GM12878 (cell line): Measurements from ENCODE around the gene BEX3.

Source experiments
- CEBPB ChIP-seq, 2 experiments: fragments of 150-350 bp in 1 of 2; IDR thresholded peaks; 2 replicates each; pipeline ENCODE4 v1.6.1; 2012 to 2014; ENCODE audit warnings: low read depth in 2 of 2, low read length in 2 of 2, borderline replicate concordance in 1 of 2, inconsistent platforms in 1 of 2
- CHD1 ChIP-seq: IDR thresholded peaks from 2 replicates; pipeline ENCODE4 v1.6.1; 2012; ENCODE audit warnings: low read depth, low read length, improper control_type of control experiment
- CTCF ChIP-seq, 3 experiments: IDR thresholded peaks in 2 of 3; conservative IDR thresholded peaks in 1 of 3; 2 replicates each; pipeline ENCODE4 v1.5.1; 2011; ENCODE audit warnings: low read depth in 3 of 3, low read length in 3 of 3, mild to moderate bottlenecking in 3 of 3, control low read depth in 2 of 3, moderate library complexity in 2 of 3, inconsistent platforms in 1 of 3, mixed read lengths in 1 of 3; ENCODE audit not compliant: control insufficient read depth in 2 of 3, insufficient read depth in 1 of 3; ENCODE audit errors: extremely low read depth in 1 of 3
- EGR1 ChIP-seq, 2 experiments: IDR thresholded peaks; 1 replicate in 1 of 2; 2 replicates in 1 of 2; pipeline ENCODE4 v1.6.1; 2011 to 2012; ENCODE audit warnings: low read depth in 2 of 2, low read length in 2 of 2, borderline replicate concordance in 1 of 2, mild to moderate bottlenecking in 1 of 2, moderate library complexity in 1 of 2
- EP300 ChIP-seq, 2 experiments: fragments of 150-350 bp in 1 of 2; IDR thresholded peaks; 2 replicates each; pipeline ENCODE4 v1.6.1; 2011 to 2012; ENCODE audit warnings: low read depth in 2 of 2, low read length in 2 of 2, borderline replicate concordance in 1 of 2, improper control_type of control experiment in 1 of 2, inconsistent platforms in 1 of 2; ENCODE audit not compliant: control insufficient read depth in 1 of 2
- FOS ChIP-seq: IDR thresholded peaks from 3 replicates; pipeline ENCODE4 v1.6.1; 2011; ENCODE audit warnings: borderline replicate concordance; ENCODE audit not compliant: insufficient read length; ENCODE audit errors: extremely low read depth
- MAX ChIP-seq: IDR thresholded peaks from 2 replicates; pipeline ENCODE4 v1.6.1; 2012; ENCODE audit warnings: low read depth, low read length, improper control_type of control experiment
- POLR2AphosphoS5 ChIP-seq: IDR thresholded peaks from 2 replicates; pipeline ENCODE4 v1.6.1; 2011; ENCODE audit warnings: mild to moderate bottlenecking, low read length, inconsistent platforms
- SIN3A ChIP-seq: IDR thresholded peaks from 2 replicates; pipeline ENCODE4 v1.6.1; 2012; ENCODE audit warnings: low read depth, low read length, improper control_type of control experiment
- SIX5 ChIP-seq: IDR thresholded peaks from 2 replicates; pipeline ENCODE4 v1.6.1; 2011; ENCODE audit warnings: mild to moderate bottlenecking, low read depth, low read length, moderate library complexity; ENCODE audit not compliant: severe bottlenecking
- TARDBP ChIP-seq: IDR thresholded peaks from 2 replicates; pipeline ENCODE4 v1.6.1; 2016; ENCODE audit warnings: borderline replicate concordance
- TF ChIP-seq, protein P1 (sequence below): IDR thresholded peaks from 2 replicates; pipeline ENCODE4 v1.6.1; 2012; ENCODE audit warnings: low read depth, low read length, improper control_type of control experiment

GRCh38 chrX:103415068-103415467 lies 38.7 kb downstream of the BEX3 start:
- TF ChIP-seq MAX (no peak), SIN3A (no peak), CHD1 (no peak), CTCF (IDR thresholded peaks at IDR 0.05 in 2 of 3, conservative IDR thresholded peaks at IDR 0.05 in 1 of 3; ENCODE audit: control insufficient read depth in 2 of 3, extremely low read depth in 1 of 3, insufficient read depth in 1 of 3, low read depth in 3 of 3, low read length in 3 of 3) (no peak), CEBPB (IDR thresholded peaks at IDR 0.05; ENCODE audit: borderline replicate concordance in 1 of 2, low read depth in 2 of 2, low read length in 2 of 2) (no peak), SIX5 (no peak), FOS (no peak), EP300 (IDR thresholded peaks at IDR 0.05; ENCODE audit: borderline replicate concordance in 1 of 2, control insufficient read depth in 1 of 2, low read depth in 2 of 2, low read length in 2 of 2) (no peak), EGR1 (IDR thresholded peaks at IDR 0.05; ENCODE audit: borderline replicate concordance in 1 of 2, low read depth in 2 of 2, low read length in 2 of 2) (no peak), POLR2AphosphoS5 (no peak), TARDBP (no peak)
- TF ChIP-seq, protein P1, sequence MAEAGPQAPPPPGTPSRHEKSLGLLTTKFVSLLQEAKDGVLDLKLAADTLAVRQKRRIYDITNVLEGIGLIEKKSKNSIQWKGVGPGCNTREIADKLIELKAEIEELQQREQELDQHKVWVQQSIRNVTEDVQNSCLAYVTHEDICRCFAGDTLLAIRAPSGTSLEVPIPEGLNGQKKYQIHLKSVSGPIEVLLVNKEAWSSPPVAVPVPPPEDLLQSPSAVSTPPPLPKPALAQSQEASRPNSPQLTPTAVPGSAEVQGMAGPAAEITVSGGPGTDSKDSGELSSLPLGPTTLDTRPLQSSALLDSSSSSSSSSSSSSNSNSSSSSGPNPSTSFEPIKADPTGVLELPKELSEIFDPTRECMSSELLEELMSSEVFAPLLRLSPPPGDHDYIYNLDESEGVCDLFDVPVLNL: no peak
